Islet precursor cell (in vitro differentiated cells): ENCODE data around the gene OAS3.
A peak's percentile ranks its signal among the peaks of the same experiment; 100 is the strongest.

ENCODE experiments used
- DNase-seq: peaks from one replicate; pipeline ENCODE4 v3.0.0-alpha.2; 2018

The OAS3 gene

GRCh38 chr12:112988224-112988623 is 50.0 kb downstream of the OAS3 start:
- DNase-seq: peak; percentile 7

- peak; percentile 15 for DNase-seq
Measured at GRCh38 chr12:112988823-112989385, 50.6 kb downstream of the OAS3 start.

GRCh38 chr12:112989806-112990205 is 51.5 kb downstream of the OAS3 start:
- DNase-seq: peak; percentile 41

- DNase-seq: peak; percentile 73
Measured at GRCh38 chr12:112992541-112993398, 54.5 kb downstream of the OAS3 start.

- DNase-seq: peak; percentile 2
Measured at GRCh38 chr12:112995008-112995407, 56.7 kb downstream of the OAS3 start.

GRCh38 chr12:112996501-112996900 is 58.2 kb downstream of the OAS3 start:
- DNase-seq: peak; percentile 38

GRCh38 chr12:112997506-112997905 is 59.2 kb downstream of the OAS3 start:
- peak; percentile 36 for DNase-seq

GRCh38 chr12:112998987-112999767 is 60.9 kb downstream of the OAS3 start:
- peak; percentile 37 for DNase-seq

- peak; percentile 21 for DNase-seq
Measured at GRCh38 chr12:113000433-113000832, 62.2 kb downstream of the OAS3 start.

GRCh38 chr12:113002155-113002554 is 63.9 kb downstream of the OAS3 start:
- DNase-seq: peak; percentile 43

- DNase-seq: peak; percentile 35
Measured at GRCh38 chr12:113002676-113003075, 64.4 kb downstream of the OAS3 start.

- DNase-seq: peak; percentile 52
Measured at GRCh38 chr12:113003636-113004035, 65.4 kb downstream of the OAS3 start.

GRCh38 chr12:113005762-113006161 is 67.5 kb downstream of the OAS3 start:
- peak; percentile 43 for DNase-seq

GRCh38 chr12:113006206-113006605 is 67.9 kb downstream of the OAS3 start:
- no peak for DNase-seq

GRCh38 chr12:113006641-113007040 is 68.4 kb downstream of the OAS3 start:
- peak; percentile 43 for DNase-seq

- no peak for DNase-seq
Measured at GRCh38 chr12:113007166-113007565, 68.9 kb downstream of the OAS3 start.

GRCh38 chr12:113010701-113011100 is 72.4 kb downstream of the OAS3 start:
- DNase-seq: no peak

- no peak for DNase-seq
Measured at GRCh38 chr12:113014565-113014964, 76.3 kb downstream of the OAS3 start.

- DNase-seq: no peak
Measured at GRCh38 chr12:113016796-113017195, 78.5 kb downstream of the OAS3 start.

GRCh38 chr12:113019025-113019424 is 80.8 kb downstream of the OAS3 start:
- no peak for DNase-seq

GRCh38 chr12:113021500-113021899 is 83.2 kb downstream of the OAS3 start:
- DNase-seq: no peak
